Tongue (tissue), 2 donors: ENCODE measurements around the gene PRPSAP2. TPM values are rescaled to one million over a fixed set of nuclear protein-coding genes. Genes with fewer than 3 reads are reported as not detected.

Experiments
- DNase-seq: peaks from one replicate; pipeline ENCODE4 v3.0.0-alpha.2; 2015
- total RNA-seq: library from RNA; depleted of rRNA; stranded (reverse); fragments of >200 nt; gene quantifications from one replicate; pipeline ENCODE4 v1.2.3, GENCODE V29; 2014

The PRPSAP2 gene
- total RNA-seq, 1 donor from 2014 or later = 43.1 TPM

DNA sequence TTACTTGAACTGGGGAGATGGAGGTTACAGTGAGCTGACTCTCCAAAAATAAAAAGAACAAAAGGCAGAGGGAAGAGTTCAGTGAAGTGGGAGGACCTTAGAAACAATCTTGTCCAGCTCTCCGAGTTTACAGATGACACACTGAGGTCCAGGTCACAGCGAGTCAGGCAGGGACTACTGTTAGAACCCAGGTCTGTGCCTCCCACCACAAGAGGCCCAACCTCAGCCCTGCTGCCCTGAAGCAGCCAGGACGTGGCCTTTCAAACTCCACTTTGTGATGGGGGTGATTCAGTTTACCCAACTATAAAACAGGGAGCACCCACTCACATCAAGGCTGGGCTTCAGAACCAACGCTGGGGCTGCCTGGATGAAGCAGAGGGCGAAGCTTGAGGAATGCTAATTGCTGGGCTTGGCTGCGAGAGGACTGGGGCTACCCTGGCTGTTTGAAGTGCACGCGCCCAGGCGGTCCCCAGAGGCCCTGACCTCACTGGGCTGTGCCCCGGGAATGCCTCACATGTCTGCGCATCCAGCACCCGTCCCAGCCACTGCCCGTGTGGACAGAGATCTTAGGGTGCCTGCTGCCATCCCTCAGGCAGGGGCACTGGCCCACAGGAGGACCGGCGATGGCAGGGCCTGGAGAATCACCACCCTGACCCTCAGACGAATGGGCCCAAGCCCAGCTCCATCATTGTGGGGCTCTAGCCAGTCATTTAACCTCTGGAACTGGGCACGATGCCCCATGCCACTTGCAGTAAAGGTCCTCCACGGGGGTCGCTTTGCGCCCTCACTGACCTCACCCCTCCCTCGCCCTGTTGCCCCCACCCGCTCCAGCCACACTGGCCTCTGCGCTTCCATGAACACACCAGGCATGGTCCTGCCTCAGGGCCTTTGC lies 105.4 kb downstream of the PRPSAP2 start:
- DNase-seq = no peak

DNA sequence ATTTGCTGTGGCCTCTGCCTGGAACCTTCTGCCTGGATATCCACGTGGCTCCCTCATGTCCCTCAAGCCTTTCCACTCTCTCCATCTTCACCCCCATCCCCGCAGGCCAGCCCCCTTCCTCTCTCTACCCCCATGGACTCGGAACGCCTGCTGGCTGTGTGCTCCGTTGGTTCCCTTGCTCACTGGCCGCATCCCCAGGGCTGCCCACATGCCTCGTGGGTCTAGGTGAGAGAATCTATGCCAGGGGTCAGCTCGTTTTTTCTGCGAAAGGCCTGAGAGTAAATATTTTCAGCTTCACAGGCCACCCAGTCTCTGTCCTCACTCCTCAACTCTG lies 106.1 kb downstream of the PRPSAP2 start:
- DNase-seq = no peak

DNA sequence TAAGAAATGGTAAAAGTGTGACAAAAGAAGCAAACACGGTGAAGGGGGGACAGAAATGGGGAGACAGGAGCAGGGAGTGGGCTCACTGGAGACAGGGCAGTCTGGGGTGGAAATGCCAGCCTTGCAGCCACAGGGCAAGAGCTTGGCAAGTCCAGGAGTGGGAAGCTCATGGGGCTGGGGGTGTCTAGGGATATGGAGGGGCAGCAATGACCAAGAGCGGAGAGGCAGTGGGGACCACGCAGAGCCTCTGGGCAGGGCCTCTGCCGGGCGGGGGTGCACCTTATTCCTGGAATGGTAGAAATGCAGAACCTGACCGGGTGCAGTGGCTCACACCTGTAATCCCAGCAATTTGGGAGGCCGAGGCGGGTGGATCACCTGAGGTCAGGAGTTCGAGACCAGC lies 106.6 kb downstream of the PRPSAP2 start:
- no peak for DNase-seq

DNA sequence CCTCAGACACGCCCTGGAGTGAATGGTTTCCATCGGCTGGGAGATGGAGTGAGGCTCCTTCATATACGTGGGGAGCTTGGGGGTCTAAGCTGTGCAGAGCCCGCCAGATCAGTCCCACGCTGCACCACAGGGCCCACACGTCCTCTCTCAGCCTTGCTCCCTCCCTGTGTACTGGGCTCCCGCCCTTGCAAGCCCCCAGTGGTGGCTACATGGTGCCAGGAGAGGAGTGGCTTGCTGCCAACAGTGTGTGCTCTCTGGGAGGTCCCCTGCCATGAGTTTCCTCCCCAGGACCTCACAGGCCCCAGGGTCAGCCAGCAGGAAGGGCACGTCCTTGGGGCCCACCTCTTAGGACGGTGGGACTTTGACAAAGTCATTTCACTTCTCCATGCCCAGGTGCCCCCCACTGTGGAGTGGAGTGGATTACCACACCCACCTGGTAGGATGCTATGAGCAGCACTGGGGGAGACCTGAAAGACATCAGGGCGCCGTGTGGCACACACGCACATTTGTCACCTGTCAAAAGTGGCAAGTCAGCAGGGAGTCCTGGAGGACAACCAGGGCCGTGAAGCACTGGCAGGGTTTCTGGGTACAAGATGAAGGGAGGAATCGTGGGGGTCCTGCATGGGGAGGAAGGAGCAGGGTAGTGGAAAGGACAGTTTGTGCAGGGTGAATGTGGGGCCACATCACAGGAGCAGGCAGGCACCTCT lies 107.8 kb downstream of the PRPSAP2 start:
- DNase-seq = no peak

DNA sequence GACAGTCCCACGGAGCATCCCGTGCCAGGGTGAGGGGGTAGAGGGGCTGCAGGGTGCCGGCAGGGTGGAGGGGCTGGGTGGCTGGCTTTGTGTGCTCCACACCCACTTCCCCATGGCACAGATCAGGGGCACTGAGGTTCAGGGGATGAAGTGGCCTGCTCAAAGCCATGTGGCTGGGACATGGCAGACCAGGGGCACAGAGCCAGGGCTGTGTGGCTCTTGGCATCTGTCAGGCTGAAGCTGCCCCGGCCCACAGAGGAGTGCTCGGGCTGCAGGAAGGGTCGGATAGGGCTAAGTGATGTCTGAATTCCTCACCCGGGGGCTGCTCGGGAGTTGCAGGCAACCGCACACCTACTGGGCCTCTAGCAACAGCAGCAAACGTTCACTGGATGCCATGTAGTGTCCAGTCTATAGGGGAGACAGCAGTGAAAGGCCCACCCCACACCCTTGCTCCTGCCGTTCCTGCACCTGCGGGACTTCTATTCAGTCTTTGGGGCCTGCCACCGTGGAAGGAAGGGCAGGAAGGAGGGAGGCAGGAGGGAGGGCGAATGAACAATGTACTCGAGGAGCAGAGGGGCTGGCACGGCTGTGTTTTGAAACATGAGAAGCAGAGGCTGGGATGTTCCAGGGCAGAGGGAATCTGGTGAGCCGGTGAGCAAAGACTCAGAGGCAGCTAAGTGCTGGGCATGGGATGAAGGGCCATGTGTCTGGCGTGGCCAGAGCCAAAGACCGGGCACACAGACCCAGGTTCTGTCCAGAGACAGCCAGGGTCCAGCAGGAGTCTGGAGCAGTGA lies 109.1 kb downstream of the PRPSAP2 start:
- peak; percentile 73 for DNase-seq

DNA sequence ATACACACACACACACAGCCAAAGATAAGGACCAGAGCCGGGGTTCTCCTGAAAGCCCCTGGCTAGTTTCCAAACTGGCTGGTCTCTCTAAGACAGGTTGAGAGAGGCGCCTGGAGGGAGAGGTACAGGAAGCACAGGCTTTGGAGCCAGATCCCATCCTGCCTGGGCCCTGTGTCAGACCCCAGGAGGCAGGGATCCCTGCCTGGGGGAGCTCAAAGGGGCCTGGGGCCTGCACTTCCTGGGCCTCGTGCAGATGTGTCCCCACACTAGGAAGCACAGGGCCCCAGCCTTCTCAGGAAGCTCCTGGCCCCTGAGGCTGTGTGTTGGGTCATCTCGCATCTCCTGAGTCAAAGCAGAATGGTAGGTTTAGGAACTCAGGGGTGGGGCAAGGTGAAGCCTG lies 110.0 kb downstream of the PRPSAP2 start:
- DNase-seq = no peak

DNA sequence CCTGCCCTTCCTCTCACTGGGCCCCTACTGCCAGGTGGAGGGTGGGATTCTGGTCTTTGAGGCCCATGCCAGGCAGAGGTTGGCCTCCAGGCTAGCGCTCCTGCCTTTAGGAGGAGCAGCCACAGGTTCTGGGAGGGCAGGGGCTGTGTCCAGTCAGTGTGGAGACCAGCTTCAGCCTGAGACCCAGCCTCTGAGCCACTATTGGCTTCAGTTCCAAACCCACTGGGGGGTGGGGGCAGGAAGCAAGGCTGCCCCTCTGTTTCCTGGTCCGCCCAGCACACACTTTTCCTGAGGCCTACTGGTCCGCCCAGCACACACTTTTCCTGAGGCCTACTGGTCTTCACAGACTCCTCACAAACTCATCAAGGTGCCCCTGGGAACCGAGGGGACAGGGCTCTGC lies 110.4 kb downstream of the PRPSAP2 start:
- no peak for DNase-seq

DNA sequence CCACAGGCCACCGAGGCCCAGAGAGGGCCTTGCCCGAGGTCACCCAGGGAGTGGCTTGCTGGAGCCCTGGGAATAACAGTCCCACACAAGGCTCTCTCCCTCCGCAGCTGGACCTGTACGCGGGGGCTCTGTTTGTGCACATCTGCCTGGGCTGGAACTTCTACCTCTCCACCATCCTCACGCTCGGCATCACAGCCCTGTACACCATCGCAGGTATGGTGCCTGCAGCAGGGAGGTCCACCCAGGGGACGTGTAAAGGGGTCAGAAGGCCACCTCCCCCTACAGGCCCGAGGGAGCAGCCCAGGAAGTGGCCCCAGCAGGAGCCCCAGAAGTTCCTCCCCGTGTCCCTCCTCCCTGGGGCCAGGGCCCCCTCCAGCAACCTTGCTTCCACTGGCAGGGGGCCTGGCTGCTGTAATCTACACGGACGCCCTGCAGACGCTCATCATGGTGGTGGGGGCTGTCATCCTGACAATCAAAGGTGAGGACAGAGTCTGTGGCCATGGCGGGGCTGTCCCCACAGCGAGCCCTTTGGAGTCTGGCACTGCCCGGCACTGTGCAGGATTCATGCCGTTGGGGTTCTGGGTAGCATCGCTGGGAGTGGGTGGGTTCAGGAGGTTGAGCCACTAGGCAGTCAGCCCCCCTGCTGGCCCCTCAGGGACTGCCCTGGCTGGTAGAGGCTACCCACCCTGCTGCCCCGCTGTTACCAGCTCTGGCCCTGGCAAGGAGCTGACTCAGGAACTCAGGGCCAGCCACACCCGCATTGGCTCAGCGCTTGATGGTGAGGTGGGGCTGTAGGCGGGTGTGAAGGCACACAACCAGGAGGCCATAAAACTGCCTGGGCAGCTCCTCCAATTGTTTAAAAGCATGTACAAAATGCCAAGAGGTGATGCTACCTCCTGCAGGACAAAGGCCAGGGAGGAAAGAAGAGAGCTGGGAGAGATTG lies 111.3 kb downstream of the PRPSAP2 start:
- DNase-seq = no peak

DNA sequence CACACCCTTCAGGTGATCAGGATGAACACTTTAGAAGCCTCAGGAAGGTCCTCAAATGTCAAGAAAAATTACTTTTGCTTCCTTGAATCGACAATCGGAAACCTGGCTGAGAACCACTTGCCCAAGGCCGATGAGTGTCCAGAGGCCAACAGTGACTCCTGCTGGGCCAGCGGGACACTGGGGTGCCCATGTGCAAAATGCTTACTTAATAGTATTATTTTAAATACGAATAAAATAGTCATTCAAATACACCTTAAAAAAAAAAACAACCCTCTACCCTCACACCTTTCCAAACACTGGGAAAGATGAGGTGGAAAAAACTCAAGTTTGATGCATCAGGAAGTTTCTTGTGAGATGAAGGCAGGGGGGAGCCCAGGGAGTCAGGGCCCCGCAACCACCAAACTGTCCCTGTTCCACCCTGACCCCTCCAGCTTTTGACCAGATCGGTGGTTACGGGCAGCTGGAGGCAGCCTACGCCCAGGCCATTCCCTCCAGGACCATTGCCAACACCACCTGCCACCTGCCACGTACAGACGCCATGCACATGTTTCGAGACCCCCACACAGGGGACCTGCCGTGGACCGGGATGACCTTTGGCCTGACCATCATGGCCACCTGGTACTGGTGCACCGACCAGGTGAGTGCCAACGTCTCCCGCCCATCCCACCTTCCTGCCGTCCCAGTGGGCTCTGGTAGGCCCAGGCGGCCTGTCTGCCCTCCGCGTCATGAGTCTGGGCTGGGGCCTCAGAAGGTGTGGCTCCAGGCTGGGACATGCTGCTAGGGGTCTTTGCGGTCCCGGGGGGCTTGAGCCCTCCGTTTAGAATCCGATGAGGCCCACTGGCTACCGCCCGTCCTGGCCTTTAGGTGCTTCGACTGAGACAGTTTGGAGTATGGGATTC lies 112.9 kb downstream of the PRPSAP2 start:
- no peak for DNase-seq

DNA sequence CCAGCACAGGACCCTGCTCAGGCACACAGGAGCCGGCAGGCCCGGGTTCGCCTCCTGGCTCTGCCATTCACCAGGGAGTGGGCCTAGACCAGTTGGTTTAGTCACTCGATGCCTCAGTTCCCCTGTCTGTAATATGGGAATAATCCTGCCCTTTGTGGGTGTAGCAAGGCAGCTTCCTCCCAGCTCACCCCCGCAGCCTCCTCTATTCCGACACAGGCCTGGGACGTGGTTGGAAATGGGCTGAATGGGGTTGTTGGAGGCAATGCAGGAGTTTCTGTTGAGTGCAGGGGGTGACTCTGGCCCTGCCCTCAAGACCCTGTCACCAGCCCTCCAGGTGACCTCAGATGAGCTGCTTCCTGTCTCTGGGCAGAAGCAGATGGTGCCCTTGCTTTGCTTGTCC lies 113.9 kb downstream of the PRPSAP2 start:
- no peak for DNase-seq

DNA sequence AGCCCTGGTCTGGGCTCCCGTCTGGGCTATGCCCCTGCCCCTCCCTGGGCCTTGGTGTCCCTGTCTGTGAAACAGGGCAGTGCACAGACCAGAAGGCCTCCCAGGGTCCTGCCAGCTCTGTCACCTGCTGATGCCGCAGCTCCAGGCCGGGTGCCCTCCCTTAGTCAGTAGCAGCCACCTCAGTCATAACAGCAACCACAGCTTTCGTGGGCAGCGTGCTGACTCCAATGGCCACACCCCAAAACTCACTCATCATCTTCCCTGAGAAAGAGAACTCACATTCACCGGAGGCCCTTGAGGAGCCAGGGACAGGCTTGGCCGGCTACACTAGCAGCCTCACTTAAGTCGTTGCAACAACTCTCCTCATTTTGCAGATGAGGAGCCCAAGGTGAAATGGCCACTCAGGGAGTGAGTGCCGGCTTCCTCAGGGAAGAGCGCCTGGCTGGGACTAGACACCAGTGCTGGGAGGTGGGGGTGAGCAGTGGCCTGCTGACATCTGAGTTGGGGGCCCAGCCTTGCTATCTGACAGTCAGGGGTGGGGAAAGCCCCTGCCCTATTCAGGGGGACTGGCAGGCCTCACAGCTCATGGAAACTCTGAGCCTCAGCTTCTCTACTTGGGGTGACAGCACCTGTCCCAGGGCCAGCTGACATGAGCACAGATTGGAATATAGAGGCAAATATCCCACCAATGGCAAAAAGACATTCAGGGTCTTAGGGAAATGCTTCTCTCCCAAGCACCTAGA lies 116.6 kb downstream of the PRPSAP2 start:
- no peak for DNase-seq

DNA sequence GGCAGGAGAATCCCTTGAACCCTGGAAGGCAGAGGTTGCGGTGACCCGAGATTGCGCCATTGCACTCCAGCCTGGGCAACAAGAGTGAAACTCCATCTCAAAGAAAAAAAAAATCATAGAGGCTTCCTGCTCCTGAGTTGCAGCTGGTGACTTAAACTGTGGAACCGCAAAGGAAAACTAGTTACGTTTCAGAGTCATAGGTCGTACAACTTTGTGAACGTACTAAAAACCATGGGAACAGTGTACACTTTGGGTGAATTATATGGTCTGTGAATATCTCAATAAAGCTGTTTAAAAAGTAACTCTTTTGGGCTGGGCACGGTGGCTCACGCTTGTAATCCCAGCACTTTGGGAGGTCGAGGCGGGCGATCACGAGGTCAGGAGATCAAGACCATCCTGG lies 117.7 kb downstream of the PRPSAP2 start:
- DNase-seq = no peak

DNA sequence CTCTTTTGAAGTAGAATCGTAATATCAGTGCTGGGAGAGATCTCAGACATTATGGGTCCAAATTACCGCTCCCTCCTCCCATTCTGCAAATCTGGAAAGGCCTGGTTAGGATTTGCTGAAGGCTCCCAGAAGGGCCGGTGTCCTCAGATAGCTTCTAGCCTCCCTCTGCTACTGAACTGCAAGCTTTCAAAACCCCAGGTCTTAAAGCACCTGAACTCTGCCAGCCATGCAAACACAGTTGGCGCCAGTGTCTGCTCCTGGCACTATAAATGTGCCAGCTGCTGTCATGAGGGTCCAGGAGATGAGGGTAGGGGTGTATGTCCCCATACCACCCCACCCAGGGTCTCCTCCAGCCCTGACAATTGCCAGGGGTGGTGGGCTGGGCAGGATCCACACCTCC lies 118.3 kb downstream of the PRPSAP2 start:
- no peak for DNase-seq

DNA sequence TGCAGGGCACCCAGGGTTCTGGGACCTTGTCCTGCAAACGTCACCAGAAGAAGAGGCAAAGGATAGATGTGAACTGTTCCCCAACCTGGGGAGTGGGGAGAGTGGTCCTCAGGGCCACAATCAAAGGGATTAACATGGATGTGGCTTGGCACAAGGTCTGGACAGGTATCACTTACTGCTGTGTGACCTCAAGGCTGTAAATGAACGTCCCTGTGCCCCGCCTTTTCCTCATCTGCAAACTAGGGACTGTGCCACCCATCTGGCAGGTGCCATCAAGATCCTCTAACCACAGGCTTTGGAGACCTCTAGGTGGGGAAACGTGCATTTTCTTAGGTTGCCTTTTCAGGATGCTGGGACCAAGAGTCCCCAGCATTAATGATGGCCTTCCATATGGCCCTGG lies 119.1 kb downstream of the PRPSAP2 start:
- no peak for DNase-seq

DNA sequence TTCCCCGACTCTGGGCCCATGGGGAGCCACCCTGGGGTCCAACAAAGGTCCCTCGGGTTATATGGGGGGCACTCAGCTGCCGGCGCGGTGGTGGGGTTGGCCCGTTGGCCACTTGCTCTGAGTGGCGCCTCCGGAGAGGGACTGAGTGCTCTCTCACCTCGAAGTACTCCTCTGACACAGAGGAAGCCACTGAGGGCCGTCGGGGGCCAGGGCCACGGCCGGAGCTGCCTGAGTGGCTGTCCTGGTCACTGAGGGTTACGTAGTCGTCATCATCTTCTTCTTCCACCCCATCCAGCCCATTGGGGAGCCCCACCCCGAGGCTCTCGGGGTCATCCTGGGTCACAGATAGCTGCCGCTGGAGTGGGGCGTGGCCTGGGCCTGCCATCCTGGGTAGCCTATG lies 119.7 kb downstream of the PRPSAP2 start:
- no peak for DNase-seq

DNA sequence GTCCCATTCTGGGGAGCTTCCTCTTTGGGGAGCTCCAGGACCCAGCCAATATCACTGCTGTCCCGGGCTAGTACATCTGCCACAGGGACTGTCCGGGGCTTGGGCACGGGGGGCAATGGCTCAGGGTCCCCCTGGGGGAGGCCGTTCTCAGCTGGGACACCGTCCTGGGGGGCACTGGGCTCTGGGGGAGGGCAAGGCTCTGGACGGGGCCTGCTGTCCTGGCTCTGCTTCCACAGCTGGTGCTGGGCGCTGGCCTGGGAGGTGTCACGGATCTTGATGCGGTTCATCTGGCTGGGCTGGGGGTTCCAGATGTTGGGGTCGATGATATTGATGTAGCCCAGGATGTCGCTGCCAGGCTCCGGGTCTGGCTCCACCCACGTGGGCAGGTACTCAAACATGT lies 120.1 kb downstream of the PRPSAP2 start:
- no peak for DNase-seq

DNA sequence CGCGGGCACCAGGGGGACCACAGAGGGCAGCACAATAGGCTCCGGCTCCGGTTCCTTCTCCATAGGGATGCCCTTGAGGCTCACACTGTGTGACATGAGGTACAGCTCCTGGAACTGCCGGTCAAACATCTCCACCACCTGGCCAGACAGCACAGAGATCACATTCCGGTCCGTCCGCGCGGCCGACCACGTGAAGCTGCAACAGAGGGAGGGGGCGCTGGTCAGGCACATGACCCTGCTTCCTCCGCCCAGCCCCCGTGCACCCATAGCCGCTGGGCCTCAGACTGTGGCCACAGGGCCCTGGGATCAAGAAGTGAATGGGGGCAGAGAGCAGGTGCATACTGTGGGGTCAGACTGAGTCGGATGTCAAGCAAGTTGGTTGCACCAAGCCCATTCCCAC lies 120.7 kb downstream of the PRPSAP2 start:
- no peak for DNase-seq
